PC-9 (cell line): Measurements from ENCODE around the gene SFSWAP. TPM values are rescaled to one million over a fixed set of nuclear protein-coding genes. Genes with fewer than 3 reads are reported as not detected.
A peak's percentile ranks its signal among the peaks of the same experiment; 100 is the strongest.

Experiments
- BruUV-seq: library from RNA; stranded (reverse); fragments of 400-500 nt; replicated peaks from 2 replicates; lab custom pipeline; 2021; lab: Mats Ljungman, UMichigan
- CTCF ChIA-PET: fragments of 300-600 bp; sonication (Branson Sonifier 250); formaldehyde crosslinking; loops from one replicate; lab custom pipeline; 2022; ENCODE audit warnings: antibody characterized with exemption; lab: Charles Lee
- POLR2A ChIA-PET: fragments of 300-600 bp; sonication (Branson Sonifier 250); formaldehyde crosslinking; loops from one replicate; lab custom pipeline; 2022; ENCODE audit warnings: antibody characterized with exemption; ENCODE audit not compliant: unreplicated experiment; lab: Charles Lee
- DNase-seq, 2 experiments: peaks; one replicate each; pipeline versions ENCODE4 v3.0.0 to v3.0.0-alpha.2; 2015 to 2022; ENCODE audit warnings: mixed read lengths in 1 of 2
- H2AFZ ChIP-seq: fragments of 200-600 bp; sonication (generic); 2 replicates; pipeline ENCODE4 v1.8.1; 2017; ENCODE audit warnings: antibody characterized with exemption
- H3F3A ChIP-seq: fragments of 200-600 bp; sonication (generic); 2 replicates; pipeline ENCODE4 v1.8.1; 2017; ENCODE audit warnings: antibody characterized with exemption, mild to moderate bottlenecking, low read depth; ENCODE audit not compliant: insufficient read depth
- H3K27ac ChIP-seq: fragments of 200-600 bp; sonication (generic); 2 replicates; pipeline ENCODE4 v1.6.1; 2016; ENCODE audit warnings: mixed run types
- H3K27me3 ChIP-seq: fragments of 200-600 bp; sonication (generic); 2 replicates; pipeline ENCODE4 v1.6.1; 2016; ENCODE audit warnings: low read depth, mixed run types; ENCODE audit not compliant: insufficient read depth
- H3K36me3 ChIP-seq: fragments of 200-600 bp; sonication (generic); 2 replicates; pipeline ENCODE4 v1.6.1; 2016; ENCODE audit warnings: low read depth, mixed run types
- H3K4me1 ChIP-seq: fragments of 200-600 bp; sonication (generic); replicated peaks from 2 replicates; pipeline ENCODE4 v1.6.1; 2016; ENCODE audit warnings: mixed run types; ENCODE audit not compliant: insufficient read depth
- H3K4me2 ChIP-seq: fragments of 200-600 bp; sonication (generic); 2 replicates; pipeline ENCODE4 v1.6.1; 2017; ENCODE audit warnings: mixed run types
- H3K4me3 ChIP-seq: fragments of 200-600 bp; sonication (generic); 2 replicates; pipeline ENCODE4 v1.6.1; 2016; ENCODE audit warnings: mixed run types
- H3K79me2 ChIP-seq: fragments of 200-600 bp; sonication (generic); 2 replicates; pipeline ENCODE4 v1.6.1; 2017; ENCODE audit warnings: low read depth, mixed run types
- H3K9me2 ChIP-seq: fragments of 200-600 bp; sonication (generic); 2 replicates; pipeline ENCODE4 v1.8.1; 2017; ENCODE audit warnings: mild to moderate bottlenecking; ENCODE audit not compliant: insufficient read depth
- H3K9me3 ChIP-seq: fragments of 200-600 bp; sonication (generic); 2 replicates; pipeline ENCODE4 v1.8.1; 2016; ENCODE audit warnings: low read depth; ENCODE audit not compliant: insufficient read depth
- H4K20me1 ChIP-seq: fragments of 200-600 bp; sonication (generic); 2 replicates; pipeline ENCODE4 v1.8.1; 2017; ENCODE audit not compliant: insufficient read depth
- EZH2 ChIP-seq: fragments of 200-600 bp; sonication (generic); IDR thresholded peaks from 2 replicates; pipeline ENCODE4 v1.8.0; 2017; ENCODE audit warnings: antibody characterized with exemption, low read depth
- intact Hi-C: fragments of 100-400 bp; cut with micrococcal nuclease; formaldehyde crosslinking; loops from one replicate; pipeline ENCODE4 v1.10.0; 2022; ENCODE audit not compliant: unreplicated experiment
- total RNA-seq: library from RNA; stranded (reverse); gene quantifications from 2 replicates; pipeline ENCODE4 v1.2.3, GENCODE V29; 2021
- TF ChIP-seq, protein P1 (sequence below): fragments of 200-600 bp; sonication (generic); conservative IDR thresholded peaks from 2 replicates; pipeline ENCODE4 v1.6.1; 2017; ENCODE audit warnings: mixed run types, antibody characterized with exemption, mild to moderate bottlenecking, moderate library complexity

Gene SFSWAP
- total RNA-seq, 1 experiment from 2014 or later, result 40.7 TPM

DNA sequence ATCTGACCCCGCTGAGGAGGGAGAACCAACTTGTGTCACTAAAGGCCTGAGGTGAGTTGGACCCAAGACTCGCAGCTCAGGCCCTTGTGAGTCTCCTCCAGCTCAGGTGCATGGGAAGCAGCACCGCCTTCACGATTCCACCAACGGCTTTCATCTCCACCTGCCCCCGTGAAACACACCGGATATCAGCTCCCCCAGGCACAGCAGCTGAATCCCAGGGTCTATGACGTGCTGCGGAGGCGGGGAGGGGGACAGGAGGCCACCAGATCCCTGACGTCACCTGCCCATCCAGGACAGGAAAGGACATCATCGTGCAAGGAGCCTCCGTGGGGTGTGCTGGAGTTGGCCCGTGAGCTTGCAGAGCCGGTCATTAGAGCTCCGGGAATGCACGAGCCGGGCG, 18.5 kb upstream of the SFSWAP start:
- ChIA-PET POLR2A (no interaction called here), CTCF (no interaction called here)
- H3K9me2 ChIP-seq, result no peaks in the 10 kb centered on the region
- peaks cover 3% of the 10 kb centered on the region; the same call in 1 of the 2 replicates for H3F3A ChIP-seq
- no peaks in the 10 kb centered on the region for H3K4me1 ChIP-seq
- H3K79me2 ChIP-seq, result no peaks in the 10 kb centered on the region
- no peak for DNase-seq
- no peak overlapping the region for H2AFZ ChIP-seq
- peak overlapping the region; percentile 14; the same call in 1 of the 2 replicates for H3K4me2 ChIP-seq
- H3K27me3 ChIP-seq, result peaks cover 98% of the 10 kb centered on the region
- H3K4me3 ChIP-seq, result no peak overlapping the region
- TF ChIP-seq, protein P1, sequence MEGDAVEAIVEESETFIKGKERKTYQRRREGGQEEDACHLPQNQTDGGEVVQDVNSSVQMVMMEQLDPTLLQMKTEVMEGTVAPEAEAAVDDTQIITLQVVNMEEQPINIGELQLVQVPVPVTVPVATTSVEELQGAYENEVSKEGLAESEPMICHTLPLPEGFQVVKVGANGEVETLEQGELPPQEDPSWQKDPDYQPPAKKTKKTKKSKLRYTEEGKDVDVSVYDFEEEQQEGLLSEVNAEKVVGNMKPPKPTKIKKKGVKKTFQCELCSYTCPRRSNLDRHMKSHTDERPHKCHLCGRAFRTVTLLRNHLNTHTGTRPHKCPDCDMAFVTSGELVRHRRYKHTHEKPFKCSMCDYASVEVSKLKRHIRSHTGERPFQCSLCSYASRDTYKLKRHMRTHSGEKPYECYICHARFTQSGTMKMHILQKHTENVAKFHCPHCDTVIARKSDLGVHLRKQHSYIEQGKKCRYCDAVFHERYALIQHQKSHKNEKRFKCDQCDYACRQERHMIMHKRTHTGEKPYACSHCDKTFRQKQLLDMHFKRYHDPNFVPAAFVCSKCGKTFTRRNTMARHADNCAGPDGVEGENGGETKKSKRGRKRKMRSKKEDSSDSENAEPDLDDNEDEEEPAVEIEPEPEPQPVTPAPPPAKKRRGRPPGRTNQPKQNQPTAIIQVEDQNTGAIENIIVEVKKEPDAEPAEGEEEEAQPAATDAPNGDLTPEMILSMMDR, result no peak
- TF ChIP-seq EZH2, result no peak
- no peaks in the 10 kb centered on the region for H3K9me3 ChIP-seq
- no peaks in the 10 kb centered on the region for H3K36me3 ChIP-seq
- BruUV-seq, result no TSS peak
- no peaks in the 10 kb centered on the region for H4K20me1 ChIP-seq
- no peak overlapping the region for H3K27ac ChIP-seq
- intact Hi-C loops, result no loop called here

DNA sequence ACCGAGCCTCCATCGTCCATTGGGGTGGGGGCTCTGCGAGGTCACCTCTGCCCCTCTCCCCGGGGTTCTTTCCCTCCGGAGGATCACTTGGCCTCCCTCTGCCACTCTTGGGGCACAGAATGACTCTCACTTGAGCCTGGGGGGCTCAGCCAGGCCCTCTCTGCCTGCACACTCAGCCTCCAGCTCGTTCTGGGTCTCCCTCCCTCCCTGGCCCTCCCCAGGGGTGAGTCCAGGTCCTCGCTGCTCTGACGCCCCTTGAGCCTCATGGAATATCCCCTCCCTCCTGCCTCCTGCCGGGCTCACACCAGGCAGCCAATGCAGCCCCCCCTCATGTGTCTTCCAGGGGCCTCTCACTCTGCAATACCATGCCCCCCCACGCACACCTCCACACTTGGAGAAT, 17.7 kb upstream of the SFSWAP start:
- peaks cover 95% of the 10 kb centered on the region for H3K27me3 ChIP-seq
- no peaks in the 10 kb centered on the region for H3K9me3 ChIP-seq
- H3K9me2 ChIP-seq, result no peaks in the 10 kb centered on the region
- no peak overlapping the region; the same call in 1 of the 2 replicates for H3K4me2 ChIP-seq
- intact Hi-C loops, result no loop called here
- H3F3A ChIP-seq, result peaks cover 3% of the 10 kb centered on the region; the same call in 1 of the 2 replicates
- H4K20me1 ChIP-seq, result no peaks in the 10 kb centered on the region
- no peaks in the 10 kb centered on the region for H3K4me1 ChIP-seq
- ChIA-PET CTCF (no interaction called here), POLR2A (no interaction called here)
- TF ChIP-seq, protein P1, result no peak
- no peak for TF ChIP-seq EZH2
- H3K4me3 ChIP-seq, result no peak overlapping the region
- no peak overlapping the region for H3K27ac ChIP-seq
- no peaks in the 10 kb centered on the region for H3K36me3 ChIP-seq
- no TSS peak for BruUV-seq
- no peaks in the 10 kb centered on the region for H3K79me2 ChIP-seq
- no peak overlapping the region for H2AFZ ChIP-seq
- DNase-seq, result no peak

DNA sequence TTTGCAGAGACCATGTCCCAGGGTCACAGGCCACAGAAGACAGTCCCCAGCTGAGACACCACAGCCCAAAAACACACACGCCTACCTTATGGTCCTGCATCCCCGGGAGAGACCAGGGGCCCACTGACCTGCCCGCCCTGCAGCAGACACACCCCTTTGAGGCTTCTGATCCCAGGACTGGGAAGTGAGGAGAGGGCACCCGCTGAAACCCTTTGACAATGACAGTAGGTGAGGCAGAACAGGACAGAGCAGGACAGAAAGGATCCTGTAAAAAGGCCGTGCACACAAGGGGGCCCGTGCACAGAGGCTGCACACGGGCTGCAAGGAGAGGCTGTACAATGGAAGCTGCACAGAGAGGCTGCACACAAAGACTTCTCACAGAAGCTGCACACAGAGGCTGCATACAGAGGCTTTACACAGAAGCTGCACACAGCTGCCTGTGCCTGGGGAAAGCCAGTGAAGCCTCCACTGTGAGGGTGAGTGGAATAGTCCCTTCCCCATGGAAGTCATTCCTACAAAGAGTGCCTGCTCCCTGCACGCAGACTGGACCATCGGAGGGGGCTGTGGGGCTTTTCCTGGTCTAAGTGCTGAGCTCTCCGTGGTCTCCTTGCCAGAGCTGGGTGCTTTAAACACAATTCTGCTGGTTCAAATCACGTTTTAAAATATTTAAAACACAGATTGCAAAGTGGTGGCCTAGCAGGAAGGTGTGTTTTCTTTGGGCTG, 16.6 kb upstream of the SFSWAP start:
- CTCF ChIA-PET, result no interaction called here
- Histone ChIP-seq H3F3A (no peaks in the 10 kb centered on the region), H3K79me2 (no peaks in the 10 kb centered on the region), H3K36me3 (no peaks in the 10 kb centered on the region), H4K20me1 (no peaks in the 10 kb centered on the region), H2AFZ (no peak overlapping the region), H3K4me3 (no peak overlapping the region), H3K27me3 (peaks cover 84% of the 10 kb centered on the region), H3K4me2 (no peak overlapping the region), H3K9me2 (no peaks in the 10 kb centered on the region), H3K4me1 (peaks cover 2% of the 10 kb centered on the region), H3K27ac (no peak overlapping the region), H3K9me3 (no peaks in the 10 kb centered on the region)
- POLR2A ChIA-PET, result no interaction called here
- intact Hi-C loops, result no loop called here
- BruUV-seq, result no TSS peak
- TF ChIP-seq, protein P1, result no peak
- TF ChIP-seq EZH2, result no peak
- no peak for DNase-seq
